ENCODE data around the gene HECTD4.
A peak's percentile ranks its signal among the peaks of the same experiment; 100 is the strongest.
"Not testable (repeated sequence)": the region's sequence is repeated elsewhere in the genome, so short reads cannot be mapped to it uniquely, and the experiment has no call there.

The HECTD4 gene

GRCh38 chr12:112406519-112407488 lies 24.6 kb upstream of the HECTD4 start:
- no peak for DNase-seq

GRCh38 chr12:112401903-112402498 lies 19.8 kb upstream of the HECTD4 start:
- DNase-seq = no peak

GRCh38 chr12:112401054-112401453 lies 18.8 kb upstream of the HECTD4 start:
- DNase-seq = no peak

- no peak for DNase-seq
Measured at GRCh38 chr12:112393328-112393727, 11.1 kb upstream of the HECTD4 start.

- not testable (repeated sequence) for DNase-seq
Measured at GRCh38 chr12:112389922-112390654, 7.9 kb upstream of the HECTD4 start.

GRCh38 chr12:112389228-112389627 lies 7.0 kb upstream of the HECTD4 start:
- DNase-seq = no peak

GRCh38 chr12:112386726-112387125 lies 4.5 kb upstream of the HECTD4 start:
- DNase-seq = peak in 1 of 2 donors; percentile 24

GRCh38 chr12:112382866-112383265 lies 635 bp upstream of the HECTD4 start:
- DNase-seq = no peak

- DNase-seq = peak in 1 of 2 donors; percentile 9
Measured at GRCh38 chr12:112381406-112381882, 787 bp downstream of the HECTD4 start.

- no peak for DNase-seq
Measured at GRCh38 chr12:112380663-112381405, 1.4 kb downstream of the HECTD4 start.

- no peak for DNase-seq
Measured at GRCh38 chr12:112375105-112375504, 7.1 kb downstream of the HECTD4 start.

- DNase-seq = no peak
Measured at GRCh38 chr12:112374166-112374740, 8.0 kb downstream of the HECTD4 start.

- no peak for DNase-seq
Measured at GRCh38 chr12:112370868-112371510, 11.2 kb downstream of the HECTD4 start.

GRCh38 chr12:112370199-112370598 lies 12.0 kb downstream of the HECTD4 start:
- no peak for DNase-seq

GRCh38 chr12:112368856-112369255 lies 13.4 kb downstream of the HECTD4 start:
- no peak for DNase-seq

GRCh38 chr12:112367965-112368364 lies 14.3 kb downstream of the HECTD4 start:
- no peak for DNase-seq

GRCh38 chr12:112362310-112362709 lies 19.9 kb downstream of the HECTD4 start:
- DNase-seq = no peak

GRCh38 chr12:112361271-112361670 lies 21.0 kb downstream of the HECTD4 start:
- DNase-seq = no peak

GRCh38 chr12:112359290-112359689 lies 22.9 kb downstream of the HECTD4 start:
- no peak for DNase-seq

- DNase-seq = no peak
Measured at GRCh38 chr12:112357214-112357613, 25.0 kb downstream of the HECTD4 start.

GRCh38 chr12:112354399-112354798 lies 27.8 kb downstream of the HECTD4 start:
- DNase-seq = peak in 1 of 2 donors; percentile 7

GRCh38 chr12:112353393-112353792 lies 28.8 kb downstream of the HECTD4 start:
- DNase-seq = peak; percentile 48 to 50

Measured in inflammatory macrophage treated with lipopolysaccharide for 1 hour (primary cell).